ENCODE measurements around the gene TMED9.

DNA sequence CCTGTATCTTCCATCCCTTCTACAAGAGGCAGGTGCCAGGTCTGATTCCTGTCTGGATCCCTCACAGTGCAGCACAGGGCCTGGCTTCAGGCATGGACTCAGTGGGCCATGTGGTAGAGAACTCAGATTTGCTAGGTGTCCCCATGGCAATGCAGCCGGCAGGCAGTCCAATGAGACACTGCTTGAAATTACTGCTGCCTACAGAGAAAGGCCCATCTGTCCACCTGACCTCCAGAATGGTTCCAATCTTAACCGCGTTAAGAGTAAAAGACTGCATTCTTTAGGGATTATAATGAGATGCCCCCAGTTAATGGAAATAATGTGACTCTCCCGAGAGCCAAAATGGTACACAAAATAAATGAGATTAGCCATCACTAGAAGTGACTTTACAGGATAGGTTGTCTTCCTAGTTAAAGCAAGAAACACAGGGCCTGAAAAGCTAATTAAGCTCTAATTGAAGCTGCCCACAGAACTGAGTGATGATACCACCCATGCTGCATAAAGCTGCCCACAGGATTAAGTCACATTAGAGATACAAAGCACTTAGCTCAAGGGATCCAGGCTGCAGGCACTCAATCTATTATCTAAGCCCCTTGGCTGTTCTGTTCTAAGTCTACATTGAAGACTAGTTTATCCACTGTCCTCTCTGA is 49.1 kb upstream of the TMED9 start:
- TF ChIP-seq GATA2 (IDR thresholded peaks at IDR 0.05; ENCODE audit: low read depth, low read length) (no peak), GATA3 (IDR thresholded peaks at IDR 0.05; ENCODE audit: low read depth, low read length) (no peak)
